ENCODE measurements around the gene ASNSD1.

- TF ChIP-seq EZH2phosphoT487 (IDR thresholded peaks at IDR 0.05; ENCODE audit: borderline replicate concordance) = no peak
- TF ChIP-seq, protein P1, sequence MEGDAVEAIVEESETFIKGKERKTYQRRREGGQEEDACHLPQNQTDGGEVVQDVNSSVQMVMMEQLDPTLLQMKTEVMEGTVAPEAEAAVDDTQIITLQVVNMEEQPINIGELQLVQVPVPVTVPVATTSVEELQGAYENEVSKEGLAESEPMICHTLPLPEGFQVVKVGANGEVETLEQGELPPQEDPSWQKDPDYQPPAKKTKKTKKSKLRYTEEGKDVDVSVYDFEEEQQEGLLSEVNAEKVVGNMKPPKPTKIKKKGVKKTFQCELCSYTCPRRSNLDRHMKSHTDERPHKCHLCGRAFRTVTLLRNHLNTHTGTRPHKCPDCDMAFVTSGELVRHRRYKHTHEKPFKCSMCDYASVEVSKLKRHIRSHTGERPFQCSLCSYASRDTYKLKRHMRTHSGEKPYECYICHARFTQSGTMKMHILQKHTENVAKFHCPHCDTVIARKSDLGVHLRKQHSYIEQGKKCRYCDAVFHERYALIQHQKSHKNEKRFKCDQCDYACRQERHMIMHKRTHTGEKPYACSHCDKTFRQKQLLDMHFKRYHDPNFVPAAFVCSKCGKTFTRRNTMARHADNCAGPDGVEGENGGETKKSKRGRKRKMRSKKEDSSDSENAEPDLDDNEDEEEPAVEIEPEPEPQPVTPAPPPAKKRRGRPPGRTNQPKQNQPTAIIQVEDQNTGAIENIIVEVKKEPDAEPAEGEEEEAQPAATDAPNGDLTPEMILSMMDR (conservative IDR thresholded peaks at IDR 0.05; ENCODE audit: low read length) = no peak
Observed at GRCh38 chr2:189679226-189679625, 18.0 kb downstream of the ASNSD1 start.

Measured in Loucy (cell line).